HG03571 (cell line): ENCODE data around the gene LDB2.

Experiments
- ATAC-seq: cut with Tn5 transposase; IDR thresholded peaks from one replicate; pipeline ENCODE4 v1.9.1; 2021; ENCODE audit not compliant: unreplicated experiment

LDB2 gene

GRCh38 chr4:16728111-16728510, 170.3 kb downstream of the LDB2 start:
- ATAC-seq = no peak

- ATAC-seq = no peak
Observed at GRCh38 chr4:16727218-16727617, 171.2 kb downstream of the LDB2 start.

GRCh38 chr4:16726368-16727050, 171.9 kb downstream of the LDB2 start:
- no peak for ATAC-seq

GRCh38 chr4:16725252-16725651, 173.2 kb downstream of the LDB2 start:
- no peak for ATAC-seq

GRCh38 chr4:16722416-16722815, 176.0 kb downstream of the LDB2 start:
- no peak for ATAC-seq

- no peak for ATAC-seq
Observed at GRCh38 chr4:16721613-16722291, 176.7 kb downstream of the LDB2 start.

- no peak for ATAC-seq
Observed at GRCh38 chr4:16720761-16721160, 177.7 kb downstream of the LDB2 start.

GRCh38 chr4:16717266-16717970, 181.0 kb downstream of the LDB2 start:
- no peak for ATAC-seq

GRCh38 chr4:16715482-16715881, 183.0 kb downstream of the LDB2 start:
- no peak for ATAC-seq

GRCh38 chr4:16714191-16714590, 184.3 kb downstream of the LDB2 start:
- no peak for ATAC-seq

- ATAC-seq = no peak
Observed at GRCh38 chr4:16713696-16714095, 184.7 kb downstream of the LDB2 start.

GRCh38 chr4:16713271-16713670, 185.2 kb downstream of the LDB2 start:
- no peak for ATAC-seq

- no peak for ATAC-seq
Observed at GRCh38 chr4:16710198-16710597, 188.2 kb downstream of the LDB2 start.

GRCh38 chr4:16707874-16708273, 190.6 kb downstream of the LDB2 start:
- no peak for ATAC-seq

- no peak for ATAC-seq
Observed at GRCh38 chr4:16706251-16706650, 192.2 kb downstream of the LDB2 start.

- no peak for ATAC-seq
Observed at GRCh38 chr4:16705341-16705740, 193.1 kb downstream of the LDB2 start.

GRCh38 chr4:16704489-16704888, 194.0 kb downstream of the LDB2 start:
- no peak for ATAC-seq

- no peak for ATAC-seq
Observed at GRCh38 chr4:16695896-16696295, 202.5 kb downstream of the LDB2 start.

- ATAC-seq = no peak
Observed at GRCh38 chr4:16694884-16695276, 203.6 kb downstream of the LDB2 start.

GRCh38 chr4:16694173-16694883, 204.1 kb downstream of the LDB2 start:
- no peak for ATAC-seq

GRCh38 chr4:16693641-16694040, 204.8 kb downstream of the LDB2 start:
- no peak for ATAC-seq
